NCI-H146 treated with DMSO at 0.1 percent for 48 hours (cell line): ENCODE measurements around the gene TMEM145.
A peak's percentile ranks its signal among the peaks of the same experiment; 100 is the strongest.
"Not testable (repeated sequence)": the region's sequence is repeated elsewhere in the genome, so short reads cannot be mapped to it uniquely, and the experiment has no call there.

ENCODE experiments used
- DNase-seq: peaks from one replicate; lab custom pipeline; 2025; ENCODE audit not compliant: unreplicated experiment; lab: John Stamatoyannopoulos, UW

Gene TMEM145

DNA sequence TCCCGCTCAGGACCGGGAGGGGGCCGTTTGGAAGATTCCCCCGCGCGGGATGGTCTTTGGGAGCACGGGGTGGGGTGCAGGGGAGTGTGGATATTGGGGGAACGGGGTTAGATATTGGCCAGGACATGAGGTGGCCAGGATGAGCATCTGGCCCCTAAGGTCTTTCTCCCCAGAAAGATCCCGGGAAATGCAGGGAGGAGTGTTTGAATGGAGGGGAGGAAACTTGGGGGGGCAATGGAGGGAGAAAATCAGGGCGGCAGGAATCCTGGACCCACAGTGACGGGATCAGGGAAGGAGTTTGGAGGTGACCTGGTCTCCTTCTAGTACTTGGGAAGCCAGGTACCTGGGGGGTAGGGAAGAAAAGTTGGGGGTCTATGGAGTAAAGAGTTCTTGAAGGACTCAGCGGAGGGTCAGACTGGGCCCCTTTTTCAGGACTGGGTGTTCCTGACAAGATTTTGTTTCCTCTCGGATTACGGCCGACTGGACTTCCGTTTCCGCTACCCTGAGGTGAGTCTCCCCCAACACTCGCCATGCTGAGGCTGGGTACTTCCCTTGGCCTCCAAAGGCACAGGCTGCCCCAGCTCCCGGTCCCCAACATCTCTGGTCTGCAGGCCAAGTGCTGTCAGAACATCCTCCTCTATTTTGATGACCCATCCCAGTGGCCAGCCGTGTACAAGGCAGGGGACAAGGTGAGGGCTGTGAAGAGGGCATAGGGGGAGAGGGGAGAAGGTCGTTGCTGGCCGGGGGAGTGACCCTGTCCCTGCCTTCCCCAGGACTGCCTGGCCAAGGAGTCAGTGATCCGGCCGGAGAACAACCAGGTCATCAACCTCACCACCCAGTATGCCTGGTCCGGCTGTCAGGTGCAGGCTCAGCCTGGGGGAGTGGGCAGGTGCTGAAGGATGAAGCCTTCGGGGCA lies 989 bp downstream of the TMEM145 start:
- DNase-seq, result no peak

DNA sequence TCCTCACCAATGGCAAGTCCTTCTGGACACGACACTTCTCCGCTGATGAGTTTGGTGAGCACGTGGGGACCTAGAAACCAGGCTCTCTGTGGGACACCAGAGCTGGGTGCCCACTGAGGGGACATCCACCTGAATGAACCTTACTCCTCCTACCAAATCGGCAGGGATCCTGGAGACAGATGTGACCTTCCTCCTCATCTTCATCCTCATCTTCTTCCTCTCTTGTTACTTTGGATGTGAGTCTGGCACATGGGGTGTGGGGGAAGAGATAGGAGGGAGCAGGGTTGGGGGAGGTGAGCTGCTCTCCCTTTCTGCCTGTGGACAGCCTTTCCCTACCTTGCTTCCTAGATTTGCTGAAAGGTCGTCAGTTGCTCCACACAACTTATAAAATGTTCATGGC lies 1.9 kb downstream of the TMEM145 start:
- no peak for DNase-seq

GRCh38 chr19:42316223-42317211 lies 3.4 kb downstream of the TMEM145 start:
- DNase-seq, result no peak

GRCh38 chr19:42317535-42317934 lies 4.4 kb downstream of the TMEM145 start:
- no peak for DNase-seq

DNA sequence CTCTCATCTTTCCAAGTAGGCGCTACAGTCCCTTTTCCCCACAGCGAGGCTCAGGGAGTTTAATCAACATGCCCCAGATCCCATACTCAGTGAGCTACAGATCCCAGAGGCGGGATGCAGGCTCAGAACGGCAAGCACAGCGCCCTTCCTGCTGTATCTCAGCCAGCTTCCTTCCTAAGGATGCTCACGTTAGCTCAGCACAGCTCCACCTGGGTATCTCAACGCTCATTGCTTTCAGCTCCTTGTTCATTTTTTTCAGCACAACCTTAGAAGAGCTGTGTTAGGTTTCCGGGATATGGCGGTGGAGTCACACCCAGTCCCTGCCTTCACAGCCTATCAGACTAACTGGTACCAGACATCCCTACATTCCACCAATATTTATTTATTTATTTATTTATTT lies 9.2 kb downstream of the TMEM145 start:
- no peak for DNase-seq

GRCh38 chr19:42323473-42323851 lies 10.4 kb downstream of the TMEM145 start:
- no peak for DNase-seq

- DNase-seq, result no peak
Measured at GRCh38 chr19:42323852-42324654, 10.9 kb downstream of the TMEM145 start.

GRCh38 chr19:42324655-42325307 lies 11.7 kb downstream of the TMEM145 start:
- no peak for DNase-seq

GRCh38 chr19:42325308-42325895 lies 12.3 kb downstream of the TMEM145 start, which contains the start of gene MEGF8:
MEGF8 (plus strand) TSS chr19:42325635; CDS start chr19:42326244, 609 bp downstream.
- DNase-seq, result peak; percentile 99

- DNase-seq, result no peak
Measured at GRCh38 chr19:42325896-42326771, 13.0 kb downstream of the TMEM145 start.

DNA sequence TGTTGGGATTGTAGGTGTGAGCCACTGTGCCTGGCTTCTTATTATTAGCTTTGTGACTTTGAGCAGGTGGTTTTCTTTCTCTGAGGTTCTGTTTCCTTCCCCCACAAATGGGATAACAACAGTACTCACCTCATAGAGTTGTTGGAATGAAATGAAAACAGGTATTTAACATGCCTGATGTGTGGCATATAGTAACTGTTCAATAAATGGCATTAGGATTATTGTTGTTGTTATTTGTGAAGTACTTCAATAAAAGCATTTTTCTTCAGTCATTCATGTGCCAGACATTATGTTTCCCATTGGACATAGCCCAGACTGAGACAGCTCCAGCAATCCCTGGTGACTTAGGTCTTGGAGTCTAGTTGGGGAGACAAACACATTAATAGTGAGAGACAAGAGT lies 13.9 kb downstream of the TMEM145 start:
- no peak for DNase-seq

GRCh38 chr19:42327381-42327780 lies 14.3 kb downstream of the TMEM145 start:
- DNase-seq, result no peak

- DNase-seq, result no peak
Measured at GRCh38 chr19:42328106-42328505, 15.0 kb downstream of the TMEM145 start.

GRCh38 chr19:42328854-42329253 lies 15.7 kb downstream of the TMEM145 start:
- DNase-seq, result no peak

DNA sequence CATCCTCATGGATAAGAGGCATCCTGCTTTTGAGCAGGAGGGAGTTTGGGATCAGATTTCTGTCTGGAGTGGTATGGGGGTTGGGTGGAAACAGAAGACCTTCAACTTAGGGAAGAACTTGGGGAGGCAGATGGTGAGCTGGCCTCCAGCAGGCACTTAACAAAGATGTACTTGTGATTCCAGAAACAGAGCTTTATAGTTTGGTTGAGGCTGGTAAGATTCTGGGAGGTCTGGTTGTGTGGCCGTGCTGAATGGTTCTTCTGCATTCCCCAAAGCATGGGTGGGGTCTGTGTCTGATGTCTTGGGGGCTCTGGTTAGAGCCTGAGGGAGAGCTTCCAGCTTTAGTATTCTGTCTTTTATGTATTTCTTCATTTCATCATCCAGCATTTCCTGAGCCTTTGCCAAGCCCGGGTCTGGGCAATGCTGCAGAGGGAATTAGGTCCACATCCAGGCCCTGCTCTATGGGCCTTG lies 17.2 kb downstream of the TMEM145 start:
- no peak for DNase-seq

GRCh38 chr19:42331333-42331732 lies 18.2 kb downstream of the TMEM145 start:
- not testable (repeated sequence) for DNase-seq

DNA sequence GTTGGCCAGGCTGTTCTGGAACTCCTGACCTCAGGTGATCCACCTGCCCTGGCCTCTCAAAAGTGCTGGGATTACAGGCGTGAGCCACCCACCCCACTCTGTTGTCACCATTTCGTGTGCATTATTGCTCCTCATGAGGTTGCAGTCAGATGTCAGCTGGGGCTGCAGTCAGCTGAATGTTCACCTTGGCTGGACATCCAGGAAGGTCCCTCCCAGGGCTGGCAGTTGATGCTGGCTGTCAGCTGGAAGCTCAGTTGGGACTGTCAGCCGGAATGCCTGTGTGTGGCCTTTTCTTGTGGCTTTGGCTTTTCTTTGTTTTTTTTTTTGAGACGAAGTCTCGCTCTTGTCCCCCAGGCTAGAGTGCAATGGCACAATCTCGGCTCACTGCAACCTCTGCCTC lies 18.9 kb downstream of the TMEM145 start:
- no peak for DNase-seq

DNA sequence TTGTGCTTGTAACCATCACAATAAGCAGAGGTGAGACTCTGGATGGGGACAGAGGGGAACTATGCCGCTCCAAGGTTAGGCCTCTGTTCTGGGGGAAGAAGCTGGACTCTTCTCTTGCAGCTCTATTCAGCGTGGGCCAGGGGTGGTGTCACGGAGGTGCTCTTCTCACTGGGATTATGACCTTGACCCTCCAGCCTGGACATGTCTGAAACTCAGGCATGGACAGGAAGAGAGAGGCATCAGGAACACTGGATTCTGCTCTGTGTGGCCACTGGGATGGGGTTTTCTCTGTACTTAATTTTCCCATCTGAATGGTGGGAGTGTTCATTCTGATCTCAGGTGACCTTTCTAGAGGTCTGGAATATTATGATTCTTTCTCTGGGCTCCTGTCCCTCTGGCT lies 19.9 kb downstream of the TMEM145 start:
- DNase-seq, result no peak
